ENCODE data around the gene RPS19BP1.

RPS19BP1 gene

GRCh38 chr22:39558950-39559349, 26.4 kb upstream of the RPS19BP1 start:
- DNase-seq, result no peak

- no peak for DNase-seq
Observed at GRCh38 chr22:39558254-39558727, 25.7 kb upstream of the RPS19BP1 start.

GRCh38 chr22:39556970-39557841, 24.7 kb upstream of the RPS19BP1 start:
- no peak for DNase-seq

GRCh38 chr22:39554151-39554550, 21.6 kb upstream of the RPS19BP1 start:
- no peak for DNase-seq

- no peak for DNase-seq
Observed at GRCh38 chr22:39553429-39553828, 20.9 kb upstream of the RPS19BP1 start.

- no peak for DNase-seq
Observed at GRCh38 chr22:39547587-39547947, 15.0 kb upstream of the RPS19BP1 start.

- no peak for DNase-seq
Observed at GRCh38 chr22:39546889-39547586, 14.5 kb upstream of the RPS19BP1 start.

GRCh38 chr22:39545386-39546365, 13.1 kb upstream of the RPS19BP1 start:
- DNase-seq, result peak; percentile 88

GRCh38 chr22:39543095-39543494, 10.5 kb upstream of the RPS19BP1 start:
- no peak for DNase-seq

GRCh38 chr22:39537975-39538374, 5.4 kb upstream of the RPS19BP1 start:
- no peak for DNase-seq

- DNase-seq, result no peak
Observed at GRCh38 chr22:39536711-39537110, 4.2 kb upstream of the RPS19BP1 start.

GRCh38 chr22:39535831-39536449, 3.4 kb upstream of the RPS19BP1 start:
- no peak for DNase-seq

- DNase-seq, result no peak
Observed at GRCh38 chr22:39535357-39535725, 2.8 kb upstream of the RPS19BP1 start.

- DNase-seq, result peak; percentile 92
Observed at GRCh38 chr22:39534591-39535356, 2.2 kb upstream of the RPS19BP1 start.

GRCh38 chr22:39534092-39534506, 1.6 kb upstream of the RPS19BP1 start:
- DNase-seq, result no peak

GRCh38 chr22:39530692-39531331, 1.7 kb downstream of the RPS19BP1 start:
- no peak for DNase-seq

GRCh38 chr22:39530116-39530515, 2.4 kb downstream of the RPS19BP1 start:
- no peak for DNase-seq

GRCh38 chr22:39529487-39529851, 3.1 kb downstream of the RPS19BP1 start:
- no peak for DNase-seq

GRCh38 chr22:39528681-39529486, 3.7 kb downstream of the RPS19BP1 start:
- DNase-seq, result peak; percentile 97

- DNase-seq, result peak; percentile 84
Observed at GRCh38 chr22:39528080-39528661, 4.4 kb downstream of the RPS19BP1 start.

Measured in islet precursor cell (in vitro differentiated cells).